HepG2 (cell line): Measurements from ENCODE around the gene BEAN1. TPM values are rescaled to one million over a fixed set of nuclear protein-coding genes. Genes with fewer than 3 reads are reported as not detected.
A peak's percentile ranks its signal among the peaks of the same experiment; 100 is the strongest.

Experiments
- CBFB ChIP-seq: sonication (generic); formaldehyde crosslinking; IDR thresholded peaks from 2 replicates; pipeline ENCODE4 v1.4.0; 2020; ENCODE audit warnings: missing genetic modification reagents
- HIVEP1 ChIP-seq: sonication (generic); formaldehyde crosslinking; IDR thresholded peaks from 2 replicates; pipeline ENCODE4 v1.4.0; 2020; ENCODE audit warnings: mild to moderate bottlenecking, missing genetic modification reagents
- MYNN ChIP-seq: sonication (generic); formaldehyde crosslinking; IDR thresholded peaks from 2 replicates; pipeline ENCODE4 v1.4.0; 2020; ENCODE audit warnings: mild to moderate bottlenecking, low read depth, missing genetic modification reagents
- POLR2AphosphoS2 ChIP-seq: IDR thresholded peaks from 2 replicates; pipeline ENCODE4 v1.6.1; 2011; ENCODE audit warnings: low read depth, low read length, improper control_type of control experiment
- PRDM10 ChIP-seq: sonication (generic); formaldehyde crosslinking; IDR thresholded peaks from 2 replicates; pipeline ENCODE4 v1.4.0; 2020; ENCODE audit warnings: low read depth, missing genetic modification reagents
- THAP7 ChIP-seq: sonication (generic); formaldehyde crosslinking; IDR thresholded peaks from 2 replicates; pipeline ENCODE4 v1.8.1; 2023; ENCODE audit warnings: mild to moderate bottlenecking, missing genetic modification reagents
- TP53 ChIP-seq: sonication (generic); formaldehyde crosslinking; conservative IDR thresholded peaks from 2 replicates; pipeline ENCODE4 v1.4.0; 2020; ENCODE audit warnings: missing genetic modification reagents
- ZBTB14 ChIP-seq: sonication (generic); formaldehyde crosslinking; IDR thresholded peaks from 2 replicates; pipeline ENCODE4 v1.4.0; 2020; ENCODE audit warnings: missing genetic modification reagents
- ZNF570 ChIP-seq: sonication (generic); formaldehyde crosslinking; IDR thresholded peaks from 2 replicates; pipeline ENCODE4 v1.4.0; 2020; ENCODE audit warnings: mild to moderate bottlenecking, missing genetic modification reagents, borderline replicate concordance
- ZNF629 ChIP-seq: sonication (generic); formaldehyde crosslinking; conservative IDR thresholded peaks from 2 replicates; pipeline ENCODE4 v1.5.0; 2020; ENCODE audit warnings: missing genetic modification reagents
- ZNF644 ChIP-seq: IDR thresholded peaks from 2 replicates; pipeline ENCODE4 v1.6.1; 2016; ENCODE audit warnings: low read depth
- ZNF674 ChIP-seq: sonication (generic); formaldehyde crosslinking; IDR thresholded peaks from 2 replicates; pipeline ENCODE4 v1.5.0; 2020; ENCODE audit warnings: low read depth, mild to moderate bottlenecking, missing genetic modification reagents
- ZNF713 ChIP-seq: sonication (generic); formaldehyde crosslinking; IDR thresholded peaks from 2 replicates; pipeline ENCODE4 v1.4.0; 2020; ENCODE audit warnings: mild to moderate bottlenecking, missing genetic modification reagents
- polyA plus RNA-seq, 8 experiments: library from polyadenylated mRNA; depleted of rRNA in 3 of 8; stranded (reverse) in 7 of 8; unstranded in 1 of 8; fragments of >200 nt; fragmentation: Illumina TruSeq in 4 of 8; extraction: Trizol in 4 of 8; gene quantifications; 2 replicates each; pipeline versions ENCODE4 v1.2.1 to v1.2.3, GENCODE V29; 2011 to 2016; ENCODE audit warnings: low read depth in 4 of 8, missing spikeins in 1 of 8, mixed read lengths in 1 of 8; ENCODE audit not compliant: insufficient read depth in 1 of 8
- total RNA-seq, 5 experiments: library from RNA; depleted of rRNA; stranded (reverse); fragments of >200 nt; fragmentation: Illumina TruSeq; extraction: Trizol; gene quantifications; 2 replicates each; pipeline ENCODE4 v1.2.3, GENCODE V29; 2016; ENCODE audit warnings: low read depth in 1 of 5
- TF ChIP-seq, protein P1 (sequence below): sonication (generic); formaldehyde crosslinking; IDR thresholded peaks from 2 replicates; pipeline ENCODE4 v1.4.0; 2020; ENCODE audit warnings: missing genetic modification reagents
- TF ChIP-seq, protein P2 (sequence below): sonication (generic); formaldehyde crosslinking; IDR thresholded peaks from 2 replicates; pipeline ENCODE4 v1.8.0; 2022; ENCODE audit warnings: missing genetic modification reagents, mild to moderate bottlenecking, moderate library complexity, borderline replicate concordance
- TF ChIP-seq, protein P3 (sequence below): sonication (generic); formaldehyde crosslinking; IDR thresholded peaks from 2 replicates; pipeline ENCODE4 v1.4.0; 2020; ENCODE audit warnings: missing genetic modification reagents
- TF ChIP-seq, protein P4 (sequence below): sonication (generic); formaldehyde crosslinking; IDR thresholded peaks from 2 replicates; pipeline ENCODE4 v1.4.0; 2020; ENCODE audit warnings: missing genetic modification reagents

BEAN1 gene
- total and polyA plus RNA-seq, 2 of the 13 experiments (the other 11 are each of a cell fraction or from before 2014, with no cell fraction given) = 0.53 to 1.4 TPM

GRCh38 chr16:66406534-66407221, 20.4 kb upstream of the BEAN1 start (continued):
- TF ChIP-seq PRDM10 (CRISPR knock-in tag) (no peak), ZNF713 (CRISPR knock-in tag) (no peak), CBFB (CRISPR knock-in tag) (no peak), ZNF570 (no peak), ZNF674 (0 out of 2 replicates have a peak, but pooled peaks have one; percentile 51), ZNF629 (CRISPR knock-in tag) (no peak), TP53 (CRISPR knock-in tag) (0 out of 2 replicates have a peak, but pooled peaks have one; percentile 19), HIVEP1 (0 out of 2 replicates have a peak, but pooled peaks have one; percentile 54), ZNF644 (CRISPR knock-in tag) (peak; percentile 58; the same call in 1 of the 2 replicates), THAP7 (CRISPR knock-in tag) (peak; percentile 86), POLR2AphosphoS2 (no peak), MYNN (CRISPR knock-in tag) (no peak), ZBTB14 (CRISPR knock-in tag) (peak; percentile 22; the same call in 1 of the 2 replicates)
- TF ChIP-seq, protein P1, sequence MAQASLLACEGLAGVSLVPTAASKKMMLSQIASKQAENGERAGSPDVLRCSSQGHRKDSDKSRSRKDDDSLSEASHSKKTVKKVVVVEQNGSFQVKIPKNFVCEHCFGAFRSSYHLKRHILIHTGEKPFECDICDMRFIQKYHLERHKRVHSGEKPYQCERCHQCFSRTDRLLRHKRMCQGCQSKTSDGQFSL (CRISPR knock-in tag) = no peak
- TF ChIP-seq, protein P2, sequence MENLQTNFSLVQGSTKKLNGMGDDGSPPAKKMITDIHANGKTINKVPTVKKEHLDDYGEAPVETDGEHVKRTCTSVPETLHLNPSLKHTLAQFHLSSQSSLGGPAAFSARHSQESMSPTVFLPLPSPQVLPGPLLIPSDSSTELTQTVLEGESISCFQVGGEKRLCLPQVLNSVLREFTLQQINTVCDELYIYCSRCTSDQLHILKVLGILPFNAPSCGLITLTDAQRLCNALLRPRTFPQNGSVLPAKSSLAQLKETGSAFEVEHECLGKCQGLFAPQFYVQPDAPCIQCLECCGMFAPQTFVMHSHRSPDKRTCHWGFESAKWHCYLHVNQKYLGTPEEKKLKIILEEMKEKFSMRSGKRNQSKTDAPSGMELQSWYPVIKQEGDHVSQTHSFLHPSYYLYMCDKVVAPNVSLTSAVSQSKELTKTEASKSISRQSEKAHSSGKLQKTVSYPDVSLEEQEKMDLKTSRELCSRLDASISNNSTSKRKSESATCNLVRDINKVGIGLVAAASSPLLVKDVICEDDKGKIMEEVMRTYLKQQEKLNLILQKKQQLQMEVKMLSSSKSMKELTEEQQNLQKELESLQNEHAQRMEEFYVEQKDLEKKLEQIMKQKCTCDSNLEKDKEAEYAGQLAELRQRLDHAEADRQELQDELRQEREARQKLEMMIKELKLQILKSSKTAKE = no peak; the same call in 1 of the 2 replicates
- TF ChIP-seq, protein P3, sequence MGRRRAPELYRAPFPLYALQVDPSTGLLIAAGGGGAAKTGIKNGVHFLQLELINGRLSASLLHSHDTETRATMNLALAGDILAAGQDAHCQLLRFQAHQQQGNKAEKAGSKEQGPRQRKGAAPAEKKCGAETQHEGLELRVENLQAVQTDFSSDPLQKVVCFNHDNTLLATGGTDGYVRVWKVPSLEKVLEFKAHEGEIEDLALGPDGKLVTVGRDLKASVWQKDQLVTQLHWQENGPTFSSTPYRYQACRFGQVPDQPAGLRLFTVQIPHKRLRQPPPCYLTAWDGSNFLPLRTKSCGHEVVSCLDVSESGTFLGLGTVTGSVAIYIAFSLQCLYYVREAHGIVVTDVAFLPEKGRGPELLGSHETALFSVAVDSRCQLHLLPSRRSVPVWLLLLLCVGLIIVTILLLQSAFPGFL (CRISPR knock-in tag) = no peak
- TF ChIP-seq, protein P4, sequence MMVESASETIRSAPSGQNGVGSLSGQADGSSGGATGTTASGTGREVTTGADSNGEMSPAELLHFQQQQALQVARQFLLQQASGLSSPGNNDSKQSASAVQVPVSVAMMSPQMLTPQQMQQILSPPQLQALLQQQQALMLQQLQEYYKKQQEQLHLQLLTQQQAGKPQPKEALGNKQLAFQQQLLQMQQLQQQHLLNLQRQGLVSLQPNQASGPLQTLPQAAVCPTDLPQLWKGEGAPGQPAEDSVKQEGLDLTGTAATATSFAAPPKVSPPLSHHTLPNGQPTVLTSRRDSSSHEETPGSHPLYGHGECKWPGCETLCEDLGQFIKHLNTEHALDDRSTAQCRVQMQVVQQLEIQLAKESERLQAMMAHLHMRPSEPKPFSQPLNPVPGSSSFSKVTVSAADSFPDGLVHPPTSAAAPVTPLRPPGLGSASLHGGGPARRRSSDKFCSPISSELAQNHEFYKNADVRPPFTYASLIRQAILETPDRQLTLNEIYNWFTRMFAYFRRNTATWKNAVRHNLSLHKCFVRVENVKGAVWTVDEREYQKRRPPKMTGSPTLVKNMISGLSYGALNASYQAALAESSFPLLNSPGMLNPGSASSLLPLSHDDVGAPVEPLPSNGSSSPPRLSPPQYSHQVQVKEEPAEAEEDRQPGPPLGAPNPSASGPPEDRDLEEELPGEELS (CRISPR knock-in tag) = peak; percentile 24; the same call in 1 of the 2 replicates
